Smooth muscle cell of the brain vasculature (primary cell): Measurements from ENCODE around the gene NR0B2.

Experiments
- DNase-seq: peaks from one replicate; pipeline ENCODE4 v3.0.0-alpha.2; 2012; ENCODE audit warnings: low read depth, low spot score

NR0B2 gene

DNA sequence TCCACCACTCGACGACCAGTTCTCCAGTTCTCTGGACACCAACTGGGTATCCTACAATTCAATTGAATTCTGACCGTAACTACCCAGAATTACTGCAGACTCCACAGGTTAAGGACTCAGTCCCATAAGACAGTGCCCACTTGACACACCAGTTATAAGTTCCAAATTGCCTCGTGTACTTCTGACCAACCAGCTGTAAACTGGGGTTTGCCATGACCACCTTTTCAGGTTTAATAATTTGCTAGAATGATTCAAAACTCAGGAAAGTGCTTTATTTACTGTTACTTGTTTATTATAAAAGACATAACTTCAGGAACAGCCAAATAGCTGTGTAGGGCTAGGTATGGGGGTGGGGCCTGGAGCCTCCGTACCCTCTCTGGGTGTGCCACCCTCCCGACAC, 23.0 kb upstream of the NR0B2 start:
- no peak for DNase-seq

DNA sequence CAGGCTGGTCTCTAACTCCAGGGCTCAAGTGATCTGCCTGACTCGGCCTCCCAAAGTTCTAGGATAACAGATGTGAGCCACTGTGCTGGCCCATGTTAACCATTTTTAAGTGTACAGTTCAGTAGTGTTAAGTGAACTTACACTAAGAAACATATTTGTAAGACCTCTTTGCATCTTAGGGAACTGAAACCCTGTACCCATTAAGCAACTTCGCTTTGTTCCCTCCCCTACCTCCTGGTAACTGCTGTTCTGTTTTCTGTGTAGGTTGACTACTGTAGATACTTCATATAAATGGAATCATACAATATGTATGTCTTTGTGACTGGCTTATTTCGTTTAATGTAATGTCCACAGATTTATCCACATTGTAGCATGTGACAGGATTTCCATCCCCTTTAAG, 18.8 kb upstream of the NR0B2 start:
- DNase-seq = no peak

- DNase-seq = no peak
Observed at GRCh38 chr1:26923711-26924110, 9.9 kb upstream of the NR0B2 start.

DNA sequence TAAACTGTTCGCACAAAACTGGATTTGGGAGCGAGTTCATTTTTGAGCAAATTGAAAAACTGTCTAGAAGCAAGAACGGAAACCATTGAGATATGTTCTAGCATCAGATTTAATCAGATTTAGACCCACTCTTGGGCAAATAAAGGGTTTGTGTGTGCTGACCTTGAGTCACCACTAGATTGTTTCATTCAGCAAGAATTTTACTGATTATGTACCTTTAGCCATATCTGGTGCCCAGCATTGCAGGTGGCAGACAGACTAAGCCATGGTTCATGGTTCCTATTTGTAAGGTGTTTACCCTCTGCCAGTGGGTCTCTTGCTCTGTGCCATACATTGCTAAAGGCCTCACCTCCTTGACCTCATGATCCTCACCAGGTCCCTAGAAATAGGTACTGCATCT, 9.1 kb upstream of the NR0B2 start:
- no peak for DNase-seq

GRCh38 chr1:26922431-26922729, 8.6 kb upstream of the NR0B2 start:
- DNase-seq = no peak

DNA sequence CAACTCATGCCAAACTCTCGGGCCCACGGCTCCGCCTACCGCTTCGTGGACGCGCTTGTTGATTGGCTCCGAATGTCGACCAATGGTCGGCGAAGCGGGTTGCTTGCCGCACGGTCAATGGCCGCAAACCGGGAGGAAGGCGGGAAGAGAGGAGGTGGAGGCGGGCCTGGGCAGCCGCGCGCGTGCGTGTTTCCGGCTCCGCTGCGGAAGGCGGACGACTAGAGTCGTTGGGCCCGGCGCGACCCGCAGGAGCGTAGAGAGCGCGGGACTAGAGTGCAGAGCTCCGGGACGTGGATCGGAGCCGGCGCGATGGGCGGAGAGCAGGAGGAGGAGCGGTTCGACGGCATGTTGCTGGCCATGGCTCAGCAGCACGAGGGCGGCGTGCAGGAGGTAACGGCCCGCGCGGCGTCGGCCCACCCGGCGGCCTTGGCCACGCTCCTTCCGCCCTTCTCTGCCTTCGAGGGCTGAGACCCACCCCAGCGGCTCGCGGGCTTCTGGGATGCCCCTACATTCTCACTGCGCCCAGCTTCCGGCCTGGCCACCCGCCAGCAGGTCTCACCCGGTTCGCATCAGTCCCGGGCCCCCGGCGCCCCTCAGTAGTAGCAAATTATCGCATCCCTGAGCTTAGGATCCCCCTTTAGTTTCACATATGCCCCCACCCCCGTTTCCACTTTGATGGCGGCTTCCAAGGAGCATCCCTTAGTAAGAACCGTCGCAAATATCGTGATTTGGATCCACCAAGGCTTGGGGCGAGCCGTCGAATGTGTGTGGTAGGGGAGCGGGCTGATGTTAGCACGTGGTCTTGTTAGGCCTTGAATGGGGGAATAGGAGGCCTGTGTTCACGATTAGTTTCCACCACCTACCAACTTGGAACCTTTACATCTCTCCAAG, 8.0 kb upstream of the NR0B2 start, which contains the start of gene NUDC:
Gene NUDC, plus strand, starts transcription at position 204 of the 891 bp plus-strand sequence. Its CDS starts 106 bp downstream, at position 310.
- DNase-seq = peak; percentile 93

DNA sequence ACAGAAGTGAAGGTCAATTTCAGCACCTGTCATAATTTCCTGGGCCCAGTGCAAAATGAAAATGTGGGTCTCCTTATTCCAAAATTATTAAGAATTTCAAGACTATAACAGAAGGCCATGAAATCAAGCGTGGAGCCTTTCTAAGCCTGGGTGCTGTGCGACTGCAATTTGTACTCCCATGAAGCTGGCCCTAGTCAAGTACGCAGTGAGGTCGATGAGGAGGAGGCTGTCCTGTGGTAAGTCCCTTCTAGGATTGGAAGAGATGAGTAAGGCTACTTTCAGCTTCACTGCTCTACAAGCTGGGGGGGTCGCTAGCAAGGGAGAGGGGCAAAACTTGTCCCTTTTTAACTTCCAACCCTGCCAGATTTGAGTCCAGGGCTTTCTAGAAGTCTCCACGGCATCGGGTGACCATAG, 7.4 kb upstream of the NR0B2 start:
- no peak for DNase-seq

GRCh38 chr1:26915204-26915842, 1.5 kb upstream of the NR0B2 start:
- no peak for DNase-seq

DNA sequence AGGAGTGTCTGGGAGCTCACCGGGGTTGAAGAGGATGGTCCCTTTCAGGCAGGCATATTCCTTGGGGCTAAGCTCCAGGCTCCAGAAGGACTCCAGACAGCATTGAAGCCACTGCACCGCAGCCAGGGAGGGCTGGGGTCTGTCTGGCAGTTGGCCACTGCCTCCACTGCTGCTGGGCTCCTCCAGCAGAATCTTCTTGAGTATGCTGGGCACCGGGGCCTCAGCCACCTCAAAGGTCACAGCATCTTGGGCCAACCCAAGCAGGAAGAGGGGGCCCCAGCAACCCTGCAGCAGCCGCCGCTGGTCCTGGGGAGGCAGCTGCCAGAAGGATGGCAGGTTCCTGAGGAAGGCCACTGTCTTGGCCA, 404 bp downstream of the NR0B2 start:
- DNase-seq = no peak

- DNase-seq = no peak
Observed at GRCh38 chr1:26912147-26912490, 1.7 kb downstream of the NR0B2 start.

DNA sequence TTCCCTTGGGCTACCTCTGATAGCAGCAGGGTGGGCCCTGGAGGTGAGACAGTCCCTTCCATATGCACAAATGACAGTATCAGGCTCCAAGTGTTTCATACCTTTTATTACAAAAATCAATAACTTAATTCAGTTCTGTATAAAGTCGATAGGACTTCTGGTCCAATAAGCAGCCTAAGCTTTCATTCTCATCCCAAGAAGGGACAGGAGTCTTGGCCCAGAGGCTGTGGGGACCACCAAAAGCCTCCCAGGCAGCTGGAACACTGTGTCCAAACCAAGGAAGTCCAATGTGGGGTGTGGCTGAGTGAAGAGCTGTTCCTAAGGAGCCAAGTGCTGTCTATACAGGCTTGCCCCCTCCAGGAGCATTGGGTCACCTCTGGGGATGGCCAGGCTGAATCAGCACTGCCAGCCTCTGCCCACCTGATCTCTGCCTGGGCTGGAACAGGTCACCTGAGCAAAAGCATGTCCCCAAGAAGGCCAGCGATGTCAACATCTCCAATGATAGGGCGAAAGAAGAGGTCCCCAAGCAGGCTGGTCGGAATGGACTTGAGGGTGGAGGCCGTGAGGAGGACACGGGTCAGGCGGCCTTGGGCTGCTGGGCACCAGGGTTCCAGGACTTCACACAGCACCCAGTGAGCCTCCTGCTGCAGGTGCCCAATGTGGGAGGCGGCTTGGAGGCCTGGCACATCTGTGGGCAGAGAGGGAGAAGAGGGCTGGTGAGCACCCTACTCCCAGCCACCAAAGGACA, 2.2 kb downstream of the NR0B2 start:
- no peak for DNase-seq

DNA sequence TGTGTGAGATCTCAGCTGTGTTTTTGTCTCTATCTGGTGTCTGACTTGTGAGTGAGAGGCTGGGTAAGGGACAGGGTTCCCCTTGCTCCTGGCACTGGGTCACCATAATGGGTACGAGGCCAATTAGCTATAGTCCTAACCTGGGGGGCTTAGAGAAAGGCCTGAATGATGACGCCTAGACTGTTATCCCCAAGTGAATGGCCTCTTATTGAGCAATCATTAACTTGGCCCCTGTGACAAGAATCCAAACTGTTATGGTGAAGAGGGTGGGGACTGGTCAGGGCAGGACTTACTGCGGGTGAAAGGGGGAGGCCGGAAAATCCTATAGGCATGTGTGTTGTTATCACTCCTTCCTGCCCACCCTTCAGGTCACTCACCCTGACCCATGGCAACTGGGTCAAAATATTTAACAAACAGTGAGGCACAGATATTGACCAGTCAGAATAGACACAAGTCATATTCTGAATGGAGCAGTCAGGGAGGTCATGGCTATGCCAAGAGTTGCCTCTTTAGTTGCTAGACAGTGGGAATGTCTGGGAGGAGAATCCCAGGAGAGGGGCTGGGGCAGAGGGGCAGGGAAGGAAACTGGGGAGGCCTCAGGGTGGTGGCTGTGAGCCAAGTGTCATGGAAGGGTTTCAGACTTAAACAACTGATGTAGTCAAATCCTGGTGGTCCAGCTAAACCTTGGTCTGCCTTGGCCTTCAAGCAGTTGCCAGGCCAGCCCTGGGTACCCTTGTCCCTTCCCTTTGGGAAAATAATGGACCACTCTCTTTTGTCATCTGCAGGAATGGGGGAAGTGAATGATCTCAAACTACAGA, 3.2 kb downstream of the NR0B2 start:
- no peak for DNase-seq

DNA sequence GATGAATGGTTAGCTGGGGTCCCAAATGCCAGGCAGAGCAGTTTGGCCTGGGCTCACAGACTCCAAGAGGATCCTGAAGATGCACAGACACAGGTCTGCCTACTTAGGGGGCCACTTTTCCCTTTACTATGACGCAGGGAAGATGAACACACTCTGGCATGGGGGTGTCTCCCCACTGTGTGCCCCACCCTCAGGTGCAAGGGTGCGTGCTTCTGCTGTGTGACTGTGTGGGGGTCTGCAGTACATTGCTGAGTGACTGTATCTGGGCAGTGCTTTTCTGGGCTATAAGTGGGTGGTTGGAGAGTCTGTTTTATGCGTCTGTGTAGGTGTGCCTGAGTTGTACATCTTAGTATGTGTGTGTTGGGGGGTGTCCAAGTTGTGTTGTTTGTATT, 3.8 kb downstream of the NR0B2 start:
- DNase-seq = no peak

- no peak for DNase-seq
Observed at GRCh38 chr1:26907071-26907917, 6.5 kb downstream of the NR0B2 start.

DNA sequence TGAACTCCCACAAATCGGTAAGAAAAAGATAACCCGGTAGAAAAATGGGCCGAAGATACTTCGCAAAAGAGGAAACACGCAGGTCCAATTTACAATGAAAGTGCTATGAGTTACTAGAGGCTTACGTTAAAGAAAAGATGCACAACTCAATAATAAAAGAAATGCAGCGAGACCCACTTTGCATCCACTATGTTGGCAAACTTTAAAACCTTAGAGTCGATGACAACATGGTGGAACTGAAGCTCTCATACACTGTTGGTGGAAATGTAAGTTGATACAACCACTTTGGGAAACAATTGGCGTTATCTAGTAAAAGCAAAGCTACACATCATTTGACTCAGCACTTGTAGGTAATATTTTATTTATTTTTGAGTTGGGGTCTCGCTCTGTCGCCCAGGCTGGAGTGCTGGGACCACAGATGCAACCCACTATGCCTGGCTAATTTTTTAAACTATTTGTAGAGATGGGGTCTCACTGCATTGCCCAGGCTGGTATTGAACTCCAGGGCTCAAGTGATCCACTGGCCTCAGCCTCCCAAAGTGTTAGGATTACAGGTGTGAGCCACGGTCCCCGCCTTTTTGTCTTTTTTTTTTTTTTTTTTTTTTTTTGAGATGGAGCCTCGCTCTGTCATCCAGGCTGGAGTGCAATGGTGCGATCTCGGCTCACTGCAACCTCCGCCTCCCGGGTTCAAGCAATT, 12.8 kb downstream of the NR0B2 start:
- no peak for DNase-seq

- DNase-seq = peak; percentile 85
Observed at GRCh38 chr1:26900001-26900814, 13.6 kb downstream of the NR0B2 start, which contains the start of gene GPATCH3. GPATCH3 (minus strand) TSS chr1:26900467; CDS start chr1:26900442, 25 bp downstream.

DNA sequence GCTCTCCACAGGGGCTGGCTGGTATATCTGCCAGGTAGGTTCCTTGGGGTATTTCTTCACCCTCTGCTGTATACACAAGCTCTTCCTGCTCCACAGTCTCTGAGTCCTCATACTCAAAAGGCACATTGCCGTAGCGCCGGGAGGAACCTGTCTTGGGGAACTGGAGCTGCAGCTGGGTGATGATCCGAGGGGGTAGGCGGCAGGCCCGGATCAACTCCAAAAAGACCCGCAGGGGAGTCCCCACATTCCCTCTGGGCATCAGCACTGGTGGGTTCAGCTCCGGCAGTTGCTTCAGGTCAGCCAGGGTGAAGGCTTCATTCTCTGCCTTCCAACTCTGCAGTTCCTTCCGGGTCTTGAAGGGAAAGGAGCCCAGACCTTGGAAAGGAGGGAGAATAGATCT, 16.4 kb downstream of the NR0B2 start:
- DNase-seq = no peak

- DNase-seq = no peak
Observed at GRCh38 chr1:26894263-26894662, 19.5 kb downstream of the NR0B2 start.

GRCh38 chr1:26890467-26890796, 23.3 kb downstream of the NR0B2 start:
- no peak for DNase-seq
